ENCODE measurements around the gene PLEKHH1.
A peak's percentile ranks its signal among the peaks of the same experiment; 100 is the strongest.
"Not testable (repeated sequence)": the region's sequence is repeated elsewhere in the genome, so short reads cannot be mapped to it uniquely, and the experiment has no call there.

Gene PLEKHH1

GRCh38 chr14:67589204-67589770 lies 56.2 kb downstream of the PLEKHH1 start:
- DNase-seq, result no peak

DNA sequence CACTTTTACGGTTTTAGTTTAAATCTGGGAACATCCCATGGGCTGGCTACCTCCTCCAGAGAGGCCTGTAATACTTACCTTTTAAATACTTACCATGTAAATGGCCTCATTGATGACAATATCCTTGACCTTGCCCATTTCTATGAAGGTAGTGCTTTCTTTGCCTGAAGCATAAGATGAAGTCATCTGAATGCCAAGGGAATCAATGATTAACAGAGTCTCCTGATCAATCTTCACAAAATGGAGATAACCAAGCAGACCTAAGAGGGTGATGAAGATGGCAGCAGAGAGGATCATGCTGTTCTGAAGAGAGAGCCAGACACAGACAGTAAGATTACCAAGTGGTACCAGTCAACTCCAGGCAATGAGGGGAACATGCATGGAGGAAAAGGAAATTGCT lies 60.6 kb downstream of the PLEKHH1 start:
- DNase-seq, result not testable (repeated sequence)

- no peak for DNase-seq
Observed at GRCh38 chr14:67595392-67595791, 62.3 kb downstream of the PLEKHH1 start.

DNA sequence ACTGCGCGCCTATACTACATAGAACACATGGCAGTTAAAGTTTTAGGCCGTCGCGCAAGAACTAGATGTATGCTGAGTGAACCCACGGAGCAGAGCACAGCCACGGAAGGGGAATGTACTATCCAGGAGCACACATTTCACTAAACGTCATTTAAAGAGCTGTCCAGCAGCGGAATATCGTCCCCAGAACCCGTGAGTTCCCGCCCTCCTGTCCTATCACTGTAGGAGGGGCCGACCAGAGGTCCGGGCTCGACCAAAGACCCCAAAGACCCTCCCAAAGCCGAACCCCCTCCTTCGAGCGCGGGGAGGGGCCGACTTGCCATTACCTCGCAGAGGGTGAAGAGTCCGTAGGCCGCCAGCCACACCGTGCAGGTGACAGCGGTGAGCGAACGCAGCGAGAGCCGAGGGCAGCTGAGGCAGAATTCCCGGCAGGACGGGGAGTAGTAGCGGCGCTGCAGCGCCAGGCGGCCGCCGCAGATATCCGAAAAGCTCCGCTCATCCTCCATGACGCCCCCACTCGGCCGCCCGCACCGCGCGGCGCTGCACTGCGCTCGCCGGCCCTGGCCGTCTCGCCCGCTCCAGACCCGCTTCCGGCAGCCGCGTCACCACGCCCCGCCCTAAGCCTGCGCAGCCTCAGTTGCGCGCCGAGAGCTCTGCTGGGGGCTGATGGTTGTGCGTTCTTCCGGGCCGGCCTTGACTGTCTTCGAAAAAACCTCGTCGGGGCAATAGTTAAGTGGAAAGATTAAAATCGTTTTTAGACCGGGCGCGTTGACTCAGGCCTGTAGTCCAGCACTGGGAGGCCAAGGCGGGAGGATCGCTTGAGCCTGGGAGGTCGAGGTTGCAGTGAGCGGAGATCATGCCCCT lies 66.8 kb downstream of the PLEKHH1 start, which contains the start of gene PIGH:
Gene PIGH, minus strand, starts transcription at position 571 of the 864 bp plus-strand sequence. Its CDS starts 65 bp downstream, at position 506.
- peak; percentile 62 for DNase-seq

DNA sequence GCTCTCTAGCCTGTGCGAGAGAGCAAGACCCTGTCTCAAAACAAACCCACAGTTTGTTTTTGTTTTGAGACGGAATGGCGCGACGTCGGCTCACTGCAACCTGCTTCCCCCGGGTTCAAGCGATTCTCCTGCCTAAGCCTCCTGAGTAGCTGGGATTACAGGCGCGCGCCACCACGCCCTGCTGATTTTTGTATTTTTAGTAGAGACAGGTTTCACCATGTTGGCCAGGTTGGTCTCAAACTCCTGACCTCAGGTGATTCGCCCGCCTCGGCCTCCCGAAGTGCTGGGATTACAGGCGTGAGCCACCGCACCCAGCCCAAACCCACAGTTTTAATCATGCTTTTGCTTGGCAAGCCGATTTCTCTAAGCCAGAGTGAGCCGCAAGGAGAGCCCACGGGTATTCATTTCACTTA lies 67.5 kb downstream of the PLEKHH1 start:
- not testable (repeated sequence) for DNase-seq

DNA sequence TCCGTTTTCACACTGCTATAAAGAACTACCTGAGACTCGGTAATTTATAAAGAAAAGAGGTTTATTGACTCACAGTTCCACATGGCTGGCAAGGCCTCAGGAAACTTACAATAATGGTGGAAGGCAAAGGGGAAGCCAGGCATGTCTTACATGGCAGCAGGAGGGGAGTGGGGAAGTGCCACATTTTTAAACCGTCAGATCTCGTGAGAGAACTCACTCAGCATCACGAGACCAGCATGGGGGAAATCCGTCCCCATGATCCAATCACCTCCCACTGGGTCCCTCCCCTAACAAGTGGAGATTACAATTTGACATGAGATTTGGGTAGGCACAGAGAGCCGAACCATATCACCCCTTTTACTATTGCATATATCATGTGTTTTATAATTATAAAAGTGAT lies 69.0 kb downstream of the PLEKHH1 start:
- DNase-seq, result no peak

DNA sequence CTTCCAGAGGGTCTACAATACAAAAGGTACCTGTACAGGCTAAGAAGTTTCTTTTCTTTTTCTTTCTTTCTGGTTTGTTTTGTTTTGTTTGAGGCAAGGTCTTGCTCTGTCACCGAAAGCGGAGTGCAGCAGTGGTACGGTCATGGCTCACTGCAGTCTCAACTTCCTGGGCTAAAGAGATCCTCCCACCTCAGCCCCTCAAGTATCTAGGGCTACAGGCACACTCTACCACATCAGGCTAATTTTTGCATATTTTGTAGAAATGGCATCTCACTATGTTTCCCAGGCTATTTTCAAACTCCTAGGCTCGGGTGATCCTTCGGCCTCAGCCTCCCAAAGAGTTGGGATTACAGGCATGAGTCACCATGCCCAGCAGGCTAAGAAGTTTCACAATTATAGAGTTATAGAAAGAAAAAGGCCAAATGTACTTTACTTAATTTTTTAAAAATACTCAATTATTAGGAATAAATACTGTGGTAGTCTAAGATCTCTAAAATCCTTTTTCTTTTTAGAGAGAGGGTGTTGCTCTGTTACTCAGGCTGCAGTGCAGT lies 70.0 kb downstream of the PLEKHH1 start:
- DNase-seq, result no peak

DNA sequence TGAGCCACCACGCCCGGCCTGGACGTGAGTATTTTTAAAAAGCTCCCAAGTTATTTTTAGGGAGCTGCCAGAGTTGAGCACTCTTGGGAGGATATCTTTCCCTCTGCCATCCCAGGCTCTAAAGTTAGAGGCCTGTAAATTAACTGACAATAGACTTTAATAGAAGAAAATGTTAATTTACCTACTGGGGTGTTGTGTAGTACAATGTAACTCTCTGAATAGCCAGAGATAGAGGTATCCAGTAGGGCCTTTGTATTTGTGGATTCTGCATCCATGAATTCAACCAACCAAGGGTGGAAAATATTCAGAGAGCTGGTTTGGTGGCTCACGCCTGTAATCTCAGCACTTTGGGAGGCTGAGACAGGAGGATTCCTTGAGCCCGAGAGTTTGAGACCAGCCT lies 74.6 kb downstream of the PLEKHH1 start:
- DNase-seq, result no peak

DNA sequence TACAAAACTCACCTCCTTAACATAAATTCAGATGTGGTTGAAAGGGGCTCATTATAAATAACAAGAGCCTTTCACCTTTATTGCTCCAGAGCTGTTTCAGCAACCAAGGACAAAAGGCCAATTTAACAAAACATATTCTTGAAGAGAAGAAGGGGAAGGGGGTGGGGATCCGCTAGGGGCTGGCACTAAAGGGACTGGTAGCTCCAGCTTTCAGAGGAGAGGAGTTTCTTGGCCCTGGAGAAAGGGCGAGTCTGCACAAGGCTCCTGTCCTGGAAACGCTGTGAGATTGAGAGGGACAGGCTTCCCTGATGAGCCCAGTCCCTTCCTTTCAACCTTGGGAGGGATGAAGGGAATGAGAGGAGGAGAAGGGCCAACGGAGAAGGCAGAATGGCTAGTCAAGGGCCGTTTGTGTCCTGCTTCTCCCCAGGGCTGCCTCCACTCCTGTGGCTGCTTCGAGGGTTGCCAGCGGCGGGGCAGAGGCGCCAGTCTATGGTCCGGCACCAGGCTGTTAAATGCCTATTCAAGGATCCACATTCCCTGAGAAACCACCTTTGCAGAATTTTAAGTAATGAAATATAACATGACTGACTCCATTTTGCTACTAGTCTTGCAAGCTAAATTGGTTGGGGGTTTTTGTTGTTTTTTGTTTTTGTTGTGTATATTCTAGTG lies 76.7 kb downstream of the PLEKHH1 start:
- no peak for DNase-seq

GRCh38 chr14:67610491-67610890 lies 77.4 kb downstream of the PLEKHH1 start:
- no peak for DNase-seq

DNA sequence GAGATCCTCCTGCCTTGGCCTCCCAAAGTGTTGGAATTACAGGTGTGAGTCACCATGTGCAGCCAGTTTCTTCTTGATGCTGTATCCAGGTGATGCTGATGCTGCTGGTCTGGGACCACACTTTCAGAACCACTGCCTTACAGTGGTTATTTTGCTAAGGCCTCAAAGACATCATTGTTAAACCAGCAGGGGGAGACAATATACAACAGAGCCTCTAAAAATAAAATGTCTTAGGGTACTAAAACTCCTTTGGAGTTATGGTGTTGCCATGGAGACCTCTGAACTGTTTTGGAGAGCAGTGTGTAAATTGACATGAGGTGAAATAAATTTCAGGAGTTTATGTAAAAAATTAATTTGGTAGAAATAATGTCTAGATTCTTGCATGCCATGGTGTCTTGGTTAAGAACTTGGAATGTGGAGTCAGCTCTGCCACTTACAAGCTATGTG lies 85.5 kb downstream of the PLEKHH1 start:
- DNase-seq, result peak; percentile 43

DNA sequence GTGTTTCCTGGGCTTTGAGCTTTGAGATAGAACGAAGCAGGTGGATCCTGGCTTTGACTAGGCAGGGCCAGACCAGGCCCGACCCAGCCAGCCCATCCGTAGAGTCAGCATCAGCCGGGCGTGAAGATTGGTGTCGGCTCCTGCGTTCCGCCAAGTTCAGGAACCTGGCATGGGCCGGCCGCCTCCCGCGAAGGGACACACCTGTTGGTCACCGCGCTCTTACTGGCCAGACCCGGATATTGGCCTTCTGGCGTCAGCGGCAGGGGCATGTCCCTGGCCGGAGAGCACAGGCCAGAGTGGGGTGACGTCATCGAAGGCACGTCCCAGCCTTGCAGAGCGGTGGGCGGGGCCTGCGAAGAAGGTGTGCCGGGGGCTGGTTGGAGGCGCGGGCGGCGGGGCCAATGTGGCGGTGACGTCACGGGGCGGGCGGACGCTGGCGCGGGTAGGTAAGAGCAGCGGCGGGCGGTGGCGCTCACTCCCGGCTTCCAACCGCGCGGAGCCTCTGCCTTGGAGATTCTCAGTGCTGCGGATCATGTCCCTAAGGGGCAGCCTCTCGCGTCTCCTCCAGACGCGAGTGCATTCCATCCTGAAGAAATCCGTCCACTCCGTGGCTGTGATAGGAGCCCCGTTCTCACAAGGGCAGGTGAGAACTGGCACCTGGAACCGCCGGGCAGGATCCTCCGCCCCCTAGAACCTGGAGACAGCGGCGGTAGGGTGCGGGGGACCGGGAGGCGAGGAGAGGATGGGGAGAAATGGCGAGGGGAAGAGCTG lies 86.5 kb downstream of the PLEKHH1 start, which contains the start of gene ARG2:
Gene ARG2, plus strand, starts transcription at position 475 of the 771 bp plus-strand sequence. Its CDS starts 58 bp downstream, at position 533.
- DNase-seq, result peak; percentile 92

- DNase-seq, result no peak
Observed at GRCh38 chr14:67620217-67620785, 87.2 kb downstream of the PLEKHH1 start.

DNA sequence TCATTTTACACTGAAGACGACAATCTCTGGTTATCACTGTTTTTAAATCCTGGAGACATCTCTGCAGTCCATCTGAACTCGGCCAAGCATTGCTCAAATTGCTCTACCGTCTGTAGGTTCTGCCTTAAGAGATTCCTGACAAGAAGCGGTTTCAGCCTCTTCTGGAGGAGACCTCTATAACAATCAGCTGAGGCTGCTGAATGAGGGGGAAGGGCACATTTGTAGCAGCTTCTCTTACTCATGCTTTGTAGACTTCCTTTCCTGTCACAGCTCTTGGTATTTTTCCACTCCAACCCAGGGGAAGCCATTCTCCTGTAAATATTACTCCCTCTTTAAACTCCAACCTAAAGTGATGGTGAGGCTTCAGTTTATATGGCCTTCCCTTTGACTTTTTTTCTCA lies 89.6 kb downstream of the PLEKHH1 start:
- no peak for DNase-seq

- DNase-seq, result no peak
Observed at GRCh38 chr14:67623114-67623513, 90.0 kb downstream of the PLEKHH1 start.

- not testable (repeated sequence) for DNase-seq
Observed at GRCh38 chr14:67626131-67626530, 93.0 kb downstream of the PLEKHH1 start.

DNA sequence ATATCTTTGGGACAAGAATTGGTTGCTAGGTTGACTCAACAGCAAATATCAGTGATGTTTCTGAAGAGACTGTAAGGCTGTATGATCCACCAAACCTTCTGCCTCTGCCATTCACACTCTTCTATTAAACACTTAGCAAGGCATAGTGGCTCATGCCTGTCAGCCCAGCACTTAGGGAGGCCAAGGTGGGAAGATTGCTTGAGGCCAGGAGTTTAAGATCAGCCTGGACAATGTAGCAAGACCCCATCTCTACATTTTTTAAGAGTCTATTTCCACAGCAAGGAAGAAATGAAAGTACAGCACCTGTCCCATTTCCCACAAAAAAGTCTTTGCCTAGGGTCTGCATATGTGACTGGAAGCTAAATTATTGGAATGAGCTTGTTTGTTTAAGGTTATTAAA lies 94.4 kb downstream of the PLEKHH1 start:
- no peak for DNase-seq

DNA sequence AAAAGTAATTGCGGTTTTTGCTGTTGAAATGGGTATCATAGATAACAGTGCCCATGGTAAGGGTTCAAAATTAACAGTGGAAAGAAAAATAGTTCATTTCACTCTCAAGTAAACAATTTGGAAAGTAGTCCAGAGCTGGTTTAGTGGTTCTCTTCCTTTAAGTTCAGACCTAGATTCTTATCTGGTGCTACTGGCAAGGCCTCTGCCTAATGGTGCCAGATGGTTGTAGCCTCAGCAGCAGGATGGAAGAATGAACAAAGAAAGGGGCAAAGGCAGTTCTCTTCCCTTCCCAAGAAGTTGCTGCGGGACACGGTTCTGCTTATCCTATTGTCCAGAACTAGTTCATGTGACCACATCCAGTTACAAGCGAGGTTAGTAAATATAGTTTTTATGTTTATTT lies 97.1 kb downstream of the PLEKHH1 start:
- no peak for DNase-seq

DNA sequence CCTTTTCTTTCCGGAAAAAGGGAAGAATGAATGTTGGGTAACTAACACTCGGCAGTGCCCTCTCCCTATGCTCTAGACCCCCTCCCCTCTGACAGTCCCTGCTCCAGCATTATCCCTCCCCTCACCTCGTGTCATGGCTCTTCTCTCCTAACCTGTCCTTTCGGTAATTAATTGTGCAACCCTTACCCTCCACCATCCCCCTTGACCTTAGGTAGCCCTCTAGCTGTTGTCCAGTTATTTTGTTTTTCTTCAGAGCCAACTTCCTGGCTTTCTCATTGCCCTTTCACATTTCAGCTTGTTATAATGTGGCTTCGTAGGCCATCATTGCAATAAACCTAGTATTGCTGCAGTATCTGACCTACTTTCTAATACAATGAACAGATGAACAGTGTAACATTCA lies 97.8 kb downstream of the PLEKHH1 start:
- no peak for DNase-seq

DNA sequence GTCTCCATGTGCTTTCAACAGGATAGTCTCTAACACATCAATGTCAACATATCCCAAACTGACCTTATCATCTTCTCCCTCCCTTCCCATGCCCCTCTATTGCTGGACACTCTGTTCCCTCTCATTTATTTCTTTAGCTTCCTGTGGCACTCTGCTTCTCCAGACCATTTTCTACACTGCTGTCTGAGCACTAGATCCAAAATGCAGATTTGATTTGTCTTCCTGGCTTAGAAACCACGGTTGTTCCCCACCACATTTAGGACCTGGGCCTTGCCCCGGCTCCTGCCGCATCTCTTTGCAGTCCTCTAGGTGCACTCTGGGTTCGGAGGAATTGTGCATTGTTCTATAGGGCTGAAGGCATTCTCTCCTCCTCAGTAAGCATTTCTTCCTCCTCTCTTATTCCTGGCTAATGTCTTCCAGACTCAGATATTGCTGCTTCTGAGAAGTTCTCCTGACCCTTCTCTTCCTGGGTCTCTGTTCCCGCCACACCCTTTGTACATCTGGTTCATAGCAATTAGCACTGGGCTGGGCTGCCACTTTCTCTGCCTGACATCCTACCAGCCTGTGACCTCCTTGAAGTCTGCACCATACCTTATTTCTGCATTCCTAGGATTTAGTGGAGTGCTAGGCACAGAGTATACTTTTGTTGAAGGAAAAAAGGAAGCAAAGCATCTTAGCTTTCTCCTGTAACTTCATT lies 100.5 kb downstream of the PLEKHH1 start:
- no peak for DNase-seq

DNA sequence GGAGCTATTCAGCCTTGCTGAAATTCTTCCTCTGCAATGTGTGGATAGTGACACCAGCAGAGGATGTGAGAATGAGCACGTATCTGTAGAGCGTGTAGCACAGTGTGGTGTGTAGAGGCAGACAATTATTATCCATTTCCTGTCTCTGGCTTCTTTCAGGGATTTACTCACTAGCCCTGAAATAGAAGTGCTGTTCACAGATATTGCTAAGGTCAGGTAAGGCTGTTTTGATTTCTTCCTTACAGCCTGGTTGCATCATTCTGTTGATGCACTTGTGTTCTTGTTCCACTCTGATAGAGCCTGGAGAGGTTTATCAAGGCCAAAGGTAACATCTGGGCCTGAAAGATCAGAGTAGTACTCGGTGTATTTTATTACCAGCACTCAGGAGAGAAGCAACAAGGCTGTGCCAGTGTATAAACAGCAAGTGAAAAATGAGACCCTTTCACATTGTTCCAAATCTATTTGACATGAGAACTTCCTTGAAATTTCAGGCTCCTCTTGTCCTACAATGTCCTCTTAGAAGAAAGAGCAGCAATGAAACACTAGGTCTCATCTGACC lies 103.3 kb downstream of the PLEKHH1 start:
- DNase-seq, result no peak

All from NCI-H524 treated with DMSO at 0.1 percent for 48 hours (cell line).